Bone marrow (tissue), 2 donors: Measurements from ENCODE around the gene OR11H6.
"Not testable (repeated sequence)": the region's sequence is repeated elsewhere in the genome, so short reads cannot be mapped to it uniquely, and the experiment has no call there.

Experiments
- DNase-seq, 2 donors: peaks; one replicate each; lab custom pipeline; 2025; lab: John Stamatoyannopoulos, UW

The OR11H6 gene

GRCh38 chr14:20223410-20223809 is at the start of gene OR11H6:
Gene OR11H6, plus strand, starts transcription at chr14:20223710. Its CDS starts 0 bp downstream, at chr14:20223710.
- DNase-seq, result no peak

GRCh38 chr14:20174205-20174604 is 49.3 kb upstream of the OR11H6 start:
- DNase-seq, result not testable (repeated sequence)

GRCh38 chr14:20176330-20176729 is 47.2 kb upstream of the OR11H6 start:
- no peak for DNase-seq

- no peak for DNase-seq
Measured at GRCh38 chr14:20177433-20177974, 46.0 kb upstream of the OR11H6 start.

GRCh38 chr14:20179218-20179617 is 44.3 kb upstream of the OR11H6 start:
- peak in 1 of 2 donors; percentile 21 for DNase-seq

GRCh38 chr14:20179880-20180279 is 43.6 kb upstream of the OR11H6 start:
- no peak for DNase-seq

GRCh38 chr14:20180486-20180885 is 43.0 kb upstream of the OR11H6 start:
- no peak for DNase-seq

GRCh38 chr14:20184181-20184580 is 39.3 kb upstream of the OR11H6 start:
- DNase-seq, result no peak

- DNase-seq, result no peak
Measured at GRCh38 chr14:20190596-20190995, 32.9 kb upstream of the OR11H6 start, which contains the start of gene OR11G2. Gene OR11G2, plus strand, starts transcription at chr14:20190896. Its CDS starts 6,542 bp downstream, at chr14:20197438.

- no peak for DNase-seq
Measured at GRCh38 chr14:20191396-20191795, 32.1 kb upstream of the OR11H6 start.

- no peak for DNase-seq
Measured at GRCh38 chr14:20194101-20194500, 29.4 kb upstream of the OR11H6 start.

GRCh38 chr14:20195170-20195569 is 28.3 kb upstream of the OR11H6 start:
- DNase-seq, result not testable (repeated sequence)

GRCh38 chr14:20195911-20196310 is 27.6 kb upstream of the OR11H6 start:
- no peak for DNase-seq

GRCh38 chr14:20197459-20197858 is 26.1 kb upstream of the OR11H6 start:
- DNase-seq, result no peak

GRCh38 chr14:20198991-20199390 is 24.5 kb upstream of the OR11H6 start:
- DNase-seq, result no peak

GRCh38 chr14:20204721-20205120 is 18.8 kb upstream of the OR11H6 start:
- DNase-seq, result no peak

- no peak for DNase-seq
Measured at GRCh38 chr14:20209595-20209994, 13.9 kb upstream of the OR11H6 start.

- not testable (repeated sequence) for DNase-seq
Measured at GRCh38 chr14:20212406-20212805, 11.1 kb upstream of the OR11H6 start.

- no peak for DNase-seq
Measured at GRCh38 chr14:20215196-20215595, 8.3 kb upstream of the OR11H6 start.

- no peak for DNase-seq
Measured at GRCh38 chr14:20219033-20219432, 4.5 kb upstream of the OR11H6 start.

- DNase-seq, result no peak
Measured at GRCh38 chr14:20228681-20229080, 5.2 kb downstream of the OR11H6 start, which contains the start of gene OR11H7. Gene OR11H7, plus strand, starts transcription at chr14:20228981.

GRCh38 chr14:20235415-20235814 is 11.9 kb downstream of the OR11H6 start:
- DNase-seq, result not testable (repeated sequence)

GRCh38 chr14:20247646-20248246 is 24.2 kb downstream of the OR11H6 start:
- no peak for DNase-seq

- DNase-seq, result no peak
Measured at GRCh38 chr14:20262642-20263128, 39.2 kb downstream of the OR11H6 start.
